Measurements from ENCODE around the gene CHCHD2. TPM values are rescaled to one million over a fixed set of nuclear protein-coding genes. Genes with fewer than 3 reads are reported as not detected.
"Not testable (repeated sequence)": the region's sequence is repeated elsewhere in the genome, so short reads cannot be mapped to it uniquely, and the experiment has no call there.

Gene CHCHD2
- total and polyA plus RNA-seq, 2 experiments from 2014 or later = 0.94 TPM; not detected in 1

GRCh38 chr7:56115852-56116538, 9.7 kb upstream of the CHCHD2 start, which contains the start of gene NUPR2 (continued):
- TF ChIP-seq REST (IDR thresholded peaks at IDR 0.05; ENCODE audit: unreplicated experiment) = no peak
- no peak for TF ChIP-seq EZH2 (IDR thresholded peaks at IDR 0.05; ENCODE audit: low read depth, unreplicated experiment)
- TF ChIP-seq ZNF331 (CRISPR knock-in tag; IDR thresholded peaks at IDR 0.05; ENCODE audit: low read depth) = no peak
- no peak for TF ChIP-seq EZH2phosphoT487 (IDR thresholded peaks at IDR 0.05; ENCODE audit: unreplicated experiment)
- no peak for TF ChIP-seq POLR2AphosphoS5 (IDR thresholded peaks at IDR 0.05; ENCODE audit: low read depth)

- not testable (repeated sequence) for H3K27me3 Mint-ChIP-seq (ENCODE audit: insufficient read depth, low read depth, poor library complexity); H3K4me1 ChIP-seq (ENCODE audit: insufficient read depth); H4K20me1 ChIP-seq (replicated peaks; ENCODE audit: insufficient read depth); H3K79me2 ChIP-seq (replicated peaks; ENCODE audit: insufficient read depth); H3K4me3 Mint-ChIP-seq; H3K4me1 Mint-ChIP-seq; H3K36me3 ChIP-seq (ENCODE audit: insufficient read depth); ATAC-seq; H3K9me2 ChIP-seq (ENCODE audit: insufficient read depth); DNase-seq (ENCODE audit: low spot score); H3K27ac ChIP-seq (ENCODE audit: low read depth); H3K27ac Mint-ChIP-seq; H3F3A ChIP-seq (replicated peaks; ENCODE audit: low read depth); H3K4me3 ChIP-seq; H2AFZ ChIP-seq; H3K27me3 ChIP-seq (ENCODE audit: insufficient read depth); H3K4me2 ChIP-seq
- Mint-ChIP-seq H3K36me3 (ENCODE audit: low read depth) (peaks cover 18% of the 10 kb centered on the region), H3K9me3 (peaks cover 94% of the 10 kb centered on the region)
Measured at GRCh38 chr7:56112244-56112643, 6.0 kb upstream of the CHCHD2 start.

DNA sequence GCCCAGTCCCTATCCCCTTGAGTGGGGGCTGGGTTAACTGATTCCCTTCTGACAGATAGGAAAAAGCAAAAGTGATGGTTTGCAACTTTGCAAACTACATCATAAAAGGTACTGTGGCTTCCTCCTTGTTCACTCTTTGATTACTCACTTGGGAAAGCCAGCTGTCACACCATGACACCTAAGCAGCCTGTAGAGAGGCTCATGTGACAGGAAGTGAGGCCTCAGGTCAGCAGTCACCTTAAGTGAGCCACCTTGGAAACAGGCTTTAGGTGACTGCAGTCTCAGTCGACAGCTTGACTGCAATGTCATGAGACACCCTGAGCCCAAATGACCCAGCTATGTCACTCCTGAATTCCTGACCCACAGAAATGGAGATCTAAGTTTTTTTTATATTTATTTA, 4.3 kb upstream of the CHCHD2 start:
- no peak for DNase-seq (ENCODE audit: low spot score)
- Mint-ChIP-seq H3K36me3 (ENCODE audit: low read depth) (peaks cover 18% of the 10 kb centered on the region), H3K9me3 (peaks cover 96% of the 10 kb centered on the region), H3K4me3 (no peak overlapping the region), H3K27ac (no peak overlapping the region), H3K27me3 (ENCODE audit: insufficient read depth, low read depth, poor library complexity) (no peaks in the 10 kb centered on the region), H3K4me1 (no peaks in the 10 kb centered on the region)
- Histone ChIP-seq H4K20me1 (replicated peaks; ENCODE audit: insufficient read depth) (no peaks in the 10 kb centered on the region), H3K27me3 (ENCODE audit: insufficient read depth) (no peaks in the 10 kb centered on the region), H3K4me2 (no peak overlapping the region), H3K79me2 (replicated peaks; ENCODE audit: insufficient read depth) (no peaks in the 10 kb centered on the region), H3F3A (replicated peaks; ENCODE audit: low read depth) (no peaks in the 10 kb centered on the region), H3K4me3 (no peak overlapping the region), H3K4me1 (ENCODE audit: insufficient read depth) (no peaks in the 10 kb centered on the region), H3K27ac (ENCODE audit: low read depth) (no peak overlapping the region), H3K36me3 (ENCODE audit: insufficient read depth) (no peaks in the 10 kb centered on the region; the same call in 1 of the 2 replicates), H2AFZ (no peak overlapping the region), H3K9me2 (ENCODE audit: insufficient read depth) (no peaks in the 10 kb centered on the region)
- ATAC-seq = no peak
- TF ChIP-seq CTCF (conservative IDR thresholded peaks at IDR 0.05; ENCODE audit: low read depth in 2 of 2) (no peak), POLR2AphosphoS5 (IDR thresholded peaks at IDR 0.05; ENCODE audit: low read depth) (no peak), NANOG (IDR thresholded peaks at IDR 0.05; ENCODE audit: borderline replicate concordance) (no peak), EZH2 (IDR thresholded peaks at IDR 0.05; ENCODE audit: low read depth, unreplicated experiment) (no peak), ZNF114 (CRISPR knock-in tag; IDR thresholded peaks at IDR 0.05) (no peak), JUNB (IDR thresholded peaks at IDR 0.05; ENCODE audit: unreplicated experiment) (no peak), ZNF331 (CRISPR knock-in tag; IDR thresholded peaks at IDR 0.05; ENCODE audit: low read depth) (no peak), STAT1 (IDR thresholded peaks at IDR 0.05; ENCODE audit: unreplicated experiment) (no peak), ETS1 (IDR thresholded peaks at IDR 0.05) (no peak), EZH2phosphoT487 (IDR thresholded peaks at IDR 0.05; ENCODE audit: unreplicated experiment) (no peak), REST (IDR thresholded peaks at IDR 0.05; ENCODE audit: unreplicated experiment) (no peak)
